ENCODE data around the gene PREX1.
A peak's percentile ranks its signal among the peaks of the same experiment; 100 is the strongest.

The PREX1 gene

GRCh38 chr20:48843057-48843806 lies 15.4 kb upstream of the PREX1 start:
- H3K4me1 ChIP-seq, result peaks cover 12 to 88% (median 27%) of the 10 kb centered on the region in 10 experiments
- H3K27me3 ChIP-seq, result no peaks in the 10 kb centered on the region
- H3K9ac ChIP-seq, result no peak overlapping the region
- no peak for TF ChIP-seq Cebpa-rat (IDR thresholded peaks at IDR 0.05)
- H3K9me3 ChIP-seq (replicated peaks in 1 of 11), result no peaks in the 10 kb centered on the region
- no peaks in the 10 kb centered on the region for H3K36me3 ChIP-seq
- no peak overlapping the region for H3K4me3 ChIP-seq
- H3K27ac ChIP-seq, result no peak overlapping the region
- peak overlapping the region in 2 of 11 experiments; percentile 15 to 32; a peak in 2 of 22 replicates for H3K4me2 ChIP-seq
- no peaks in the 10 kb centered on the region for H4K20me1 ChIP-seq

GRCh38 chr20:48841875-48842529 lies 14.2 kb upstream of the PREX1 start:
- no peak for TF ChIP-seq Cebpa-rat (IDR thresholded peaks at IDR 0.05)
- no peak overlapping the region for H3K4me3 ChIP-seq
- H3K9me3 ChIP-seq (replicated peaks in 1 of 11), result no peaks in the 10 kb centered on the region
- peaks cover 9 to 93% (median 24%) of the 10 kb centered on the region in 10 experiments for H3K4me1 ChIP-seq
- no peaks in the 10 kb centered on the region for H4K20me1 ChIP-seq
- no peaks in the 10 kb centered on the region for H3K27me3 ChIP-seq
- H3K36me3 ChIP-seq, result no peaks in the 10 kb centered on the region
- H3K9ac ChIP-seq, result no peak overlapping the region
- no peak overlapping the region for H3K27ac ChIP-seq
- peak overlapping the region in 1 of 11 experiments; percentile 32; a peak in 1 of 22 replicates for H3K4me2 ChIP-seq

- H3K9ac ChIP-seq, result no peak overlapping the region
- peak overlapping the region in 1 of 11 experiments; percentile 49; a peak in 2 of 22 replicates for H3K4me2 ChIP-seq
- no peak overlapping the region for H3K27ac ChIP-seq
- TF ChIP-seq Cebpa-rat (IDR thresholded peaks at IDR 0.05), result no peak
- no peak overlapping the region for H3K4me3 ChIP-seq
- H3K4me1 ChIP-seq, result peaks cover 2 to 93% (median 17%) of the 10 kb centered on the region in 10 experiments
- H3K27me3 ChIP-seq, result no peaks in the 10 kb centered on the region
- no peaks in the 10 kb centered on the region for H3K36me3 ChIP-seq
- H4K20me1 ChIP-seq, result no peaks in the 10 kb centered on the region
- no peaks in the 10 kb centered on the region for H3K9me3 ChIP-seq (replicated peaks in 1 of 11)
These were observed 13.5 kb upstream of the PREX1 start for GRCh38 chr20:48841196-48841874.

- Histone ChIP-seq H3K9me3 (replicated peaks in 1 of 11) (no peaks in the 10 kb centered on the region), H3K27ac (no peak overlapping the region; a peak in 1 of 22 replicates), H3K9ac (no peak overlapping the region), H3K4me2 (peak overlapping the region in 8 of 11 experiments; percentile 0 to 79 (median 38); a peak in 11 of 22 replicates), H3K4me3 (no peak overlapping the region), H3K27me3 (no peaks in the 10 kb centered on the region), H4K20me1 (no peaks in the 10 kb centered on the region), H3K4me1 (peaks cover 0 to 76% (median 12%) of the 10 kb centered on the region in 10 experiments; a peak in 14 of 20 replicates), H3K36me3 (no peaks in the 10 kb centered on the region)
- TF ChIP-seq Cebpa-rat (IDR thresholded peaks at IDR 0.05), result no peak
These were observed 11.5 kb upstream of the PREX1 start for GRCh38 chr20:48839154-48839917.

- peak overlapping the region in 2 of 11 experiments; percentile 26 to 64; a peak in 4 of 22 replicates for H3K4me2 ChIP-seq
- H3K9ac ChIP-seq, result no peak overlapping the region
- no peak overlapping the region for H3K27ac ChIP-seq
- no peak overlapping the region for H3K4me3 ChIP-seq
- peaks cover 8 to 74% (median 21%) of the 10 kb centered on the region in 10 experiments for H3K4me1 ChIP-seq
- H3K27me3 ChIP-seq, result no peaks in the 10 kb centered on the region
- no peaks in the 10 kb centered on the region for H3K36me3 ChIP-seq
- no peak for TF ChIP-seq Cebpa-rat (IDR thresholded peaks at IDR 0.05)
- H4K20me1 ChIP-seq, result no peaks in the 10 kb centered on the region
- no peaks in the 10 kb centered on the region for H3K9me3 ChIP-seq (replicated peaks in 1 of 11)
These were observed 9.2 kb upstream of the PREX1 start for GRCh38 chr20:48837014-48837413.

- Histone ChIP-seq H3K9ac (no peak overlapping the region), H3K9me3 (replicated peaks in 1 of 11) (no peaks in the 10 kb centered on the region), H3K4me2 (peak overlapping the region in 1 of 11 experiments; percentile 39; a peak in 1 of 22 replicates), H3K36me3 (no peaks in the 10 kb centered on the region), H4K20me1 (no peaks in the 10 kb centered on the region), H3K27me3 (no peaks in the 10 kb centered on the region), H3K27ac (no peak overlapping the region), H3K4me3 (no peak overlapping the region), H3K4me1 (peaks cover 13 to 77% (median 33%) of the 10 kb centered on the region in 10 experiments)
- no peak for TF ChIP-seq Cebpa-rat (IDR thresholded peaks at IDR 0.05)
These were observed 7.6 kb upstream of the PREX1 start for GRCh38 chr20:48835390-48835789.

GRCh38 chr20:48834278-48834677 lies 6.5 kb upstream of the PREX1 start:
- TF ChIP-seq Cebpa-rat (IDR thresholded peaks at IDR 0.05), result no peak
- peaks cover 13 to 81% (median 30%) of the 10 kb centered on the region in 10 experiments for H3K4me1 ChIP-seq
- no peaks in the 10 kb centered on the region; a peak in 1 of 22 replicates for H3K27me3 ChIP-seq
- H3K36me3 ChIP-seq, result no peaks in the 10 kb centered on the region
- H3K4me3 ChIP-seq, result no peak overlapping the region
- H3K4me2 ChIP-seq, result peak overlapping the region in 1 of 11 experiments; percentile 93; a peak in 1 of 22 replicates
- no peaks in the 10 kb centered on the region for H3K9me3 ChIP-seq (replicated peaks in 1 of 11)
- H4K20me1 ChIP-seq, result no peaks in the 10 kb centered on the region
- H3K27ac ChIP-seq, result no peak overlapping the region; a peak in 1 of 22 replicates
- no peak overlapping the region for H3K9ac ChIP-seq

GRCh38 chr20:48832405-48832730 lies 4.6 kb upstream of the PREX1 start:
- Histone ChIP-seq H3K4me1 (peaks cover 19 to 72% (median 32%) of the 10 kb centered on the region in 10 experiments), H3K4me3 (peak overlapping the region in 2 of 10 experiments; percentile 14 to 15; a peak in 1 of 20 replicates), H3K27ac (peak overlapping the region in 5 of 11 experiments; percentile 10 to 88 (median 69); a peak in 8 of 22 replicates), H3K27me3 (peaks cover 0 to 17% (median 14%) of the 10 kb centered on the region in 11 experiments; a peak in 18 of 22 replicates), H3K4me2 (peak overlapping the region; percentile 29 to 93 (median 56)), H3K9ac (peak overlapping the region in 4 of 11 experiments; percentile 20 to 72 (median 52); a peak in 7 of 22 replicates), H4K20me1 (peaks cover 0 to 1% (median 0%) of the 10 kb centered on the region in 11 experiments; a peak in 3 of 22 replicates), H3K9me3 (replicated peaks in 1 of 11) (no peaks in the 10 kb centered on the region), H3K36me3 (no peaks in the 10 kb centered on the region)
- no peak for TF ChIP-seq Cebpa-rat (IDR thresholded peaks at IDR 0.05)
